Subcutaneous adipose tissue (tissue), 4 donors: ENCODE measurements around the gene SLC5A10. TPM values are rescaled to one million over a fixed set of nuclear protein-coding genes. Genes with fewer than 3 reads are reported as not detected.

Source experiments
- total RNA-seq, 4 donors: library from RNA; depleted of rRNA; stranded (reverse); fragments of >200 nt; gene quantifications; one replicate each; pipeline ENCODE4 v1.1.0, GENCODE V29; 2016
- TF ChIP-seq, protein P1 (sequence below): fragments of 450-650 bp; IDR thresholded peaks from one replicate; pipeline ENCODE4 v1.5.1; 2016; ENCODE audit warnings: low read depth, mild to moderate bottlenecking, control low read depth, antibody characterized with exemption, moderate library complexity

Gene SLC5A10
- total RNA-seq, 4 donors from 2014 or later = 0.19 TPM; not detected in 3

DNA sequence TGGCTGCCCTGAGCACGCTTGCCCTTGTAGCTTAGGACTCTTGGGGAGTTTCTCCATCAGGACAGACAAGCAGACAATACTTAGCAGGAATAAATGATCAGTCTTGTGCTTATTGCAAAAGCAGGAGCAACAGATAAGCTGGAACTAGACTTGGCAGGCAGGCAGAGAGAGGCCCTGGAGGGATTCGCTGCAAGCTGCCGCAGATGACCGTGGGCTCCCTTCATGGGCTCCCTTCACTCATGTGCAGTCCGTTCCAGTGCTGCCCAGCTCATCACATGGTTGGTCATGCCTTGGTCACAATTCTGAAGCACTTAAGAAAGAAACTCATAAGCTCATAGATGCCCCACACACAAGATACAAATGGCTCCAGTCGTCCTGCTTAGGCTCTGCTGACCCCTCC is 2.4 kb upstream of the SLC5A10 start:
- TF ChIP-seq, protein P1, sequence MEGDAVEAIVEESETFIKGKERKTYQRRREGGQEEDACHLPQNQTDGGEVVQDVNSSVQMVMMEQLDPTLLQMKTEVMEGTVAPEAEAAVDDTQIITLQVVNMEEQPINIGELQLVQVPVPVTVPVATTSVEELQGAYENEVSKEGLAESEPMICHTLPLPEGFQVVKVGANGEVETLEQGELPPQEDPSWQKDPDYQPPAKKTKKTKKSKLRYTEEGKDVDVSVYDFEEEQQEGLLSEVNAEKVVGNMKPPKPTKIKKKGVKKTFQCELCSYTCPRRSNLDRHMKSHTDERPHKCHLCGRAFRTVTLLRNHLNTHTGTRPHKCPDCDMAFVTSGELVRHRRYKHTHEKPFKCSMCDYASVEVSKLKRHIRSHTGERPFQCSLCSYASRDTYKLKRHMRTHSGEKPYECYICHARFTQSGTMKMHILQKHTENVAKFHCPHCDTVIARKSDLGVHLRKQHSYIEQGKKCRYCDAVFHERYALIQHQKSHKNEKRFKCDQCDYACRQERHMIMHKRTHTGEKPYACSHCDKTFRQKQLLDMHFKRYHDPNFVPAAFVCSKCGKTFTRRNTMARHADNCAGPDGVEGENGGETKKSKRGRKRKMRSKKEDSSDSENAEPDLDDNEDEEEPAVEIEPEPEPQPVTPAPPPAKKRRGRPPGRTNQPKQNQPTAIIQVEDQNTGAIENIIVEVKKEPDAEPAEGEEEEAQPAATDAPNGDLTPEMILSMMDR = no peak

DNA sequence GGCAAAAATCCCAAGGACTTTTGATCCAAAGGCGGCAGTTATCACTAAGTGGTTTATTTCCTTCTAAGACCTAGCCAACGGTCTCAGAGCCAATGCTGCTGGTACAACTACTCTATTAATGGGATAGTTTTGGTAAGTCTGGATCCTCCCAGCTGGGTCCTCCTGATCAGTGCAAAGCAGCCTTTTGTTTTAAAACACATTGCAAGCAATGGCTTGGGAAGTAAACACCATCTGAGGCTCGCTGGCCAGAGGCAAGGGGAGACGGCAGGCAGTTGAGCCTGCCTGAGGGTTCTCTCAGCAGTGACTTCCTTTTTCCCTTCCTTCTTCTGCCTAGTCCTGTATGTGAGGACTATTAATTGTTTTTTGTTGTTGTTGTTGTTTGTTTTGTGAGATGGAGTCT is 1.6 kb upstream of the SLC5A10 start:
- TF ChIP-seq, protein P1 = no peak

GRCh38 chr17:18950944-18951905 is 740 bp upstream of the SLC5A10 start:
- TF ChIP-seq, protein P1 = no peak

DNA sequence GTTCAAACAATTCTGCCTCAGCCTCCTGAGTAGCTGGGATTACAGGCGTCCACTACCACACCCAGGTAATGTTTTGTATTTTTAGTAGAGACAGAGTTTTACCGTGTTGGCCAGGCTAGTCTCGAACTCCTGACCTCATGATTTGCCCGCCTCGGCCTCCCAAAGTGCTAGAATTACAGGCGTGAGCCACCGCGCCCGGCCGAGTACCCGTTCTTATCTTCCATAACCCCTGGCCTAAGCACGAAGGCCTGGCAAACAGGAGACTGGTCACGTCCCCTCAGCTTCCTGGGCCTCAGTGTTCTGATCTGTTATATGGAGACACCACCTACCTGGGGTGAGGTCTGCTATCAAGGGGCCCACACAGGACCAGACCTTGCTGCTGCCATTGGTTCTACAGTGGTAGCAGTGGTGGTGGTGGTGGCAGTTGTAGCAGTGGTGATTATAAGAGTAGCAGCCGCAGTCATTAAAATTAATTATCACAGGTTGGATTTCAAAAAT is 1.3 kb downstream of the SLC5A10 start:
- TF ChIP-seq, protein P1 = no peak

DNA sequence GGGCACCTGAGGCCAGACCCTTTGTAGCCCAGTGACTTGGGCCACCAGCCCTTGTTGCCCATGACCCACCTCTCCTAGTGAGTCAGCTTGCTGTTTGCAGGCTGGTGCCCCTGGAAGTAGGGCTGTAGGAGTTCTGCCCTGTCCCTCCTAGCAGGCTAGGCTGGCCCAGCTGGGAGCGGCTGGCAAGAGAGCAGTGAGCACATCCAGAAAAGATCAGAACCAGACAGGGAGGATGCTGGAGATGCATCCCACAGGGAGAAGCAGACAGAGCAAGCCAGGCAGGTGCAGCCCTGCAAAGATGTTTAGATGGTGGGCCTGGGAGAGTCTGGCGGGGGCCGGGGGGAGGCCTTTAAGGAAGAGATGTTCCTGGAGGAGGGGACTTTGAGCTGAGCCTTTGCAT is 2.4 kb downstream of the SLC5A10 start:
- TF ChIP-seq, protein P1 = no peak

DNA sequence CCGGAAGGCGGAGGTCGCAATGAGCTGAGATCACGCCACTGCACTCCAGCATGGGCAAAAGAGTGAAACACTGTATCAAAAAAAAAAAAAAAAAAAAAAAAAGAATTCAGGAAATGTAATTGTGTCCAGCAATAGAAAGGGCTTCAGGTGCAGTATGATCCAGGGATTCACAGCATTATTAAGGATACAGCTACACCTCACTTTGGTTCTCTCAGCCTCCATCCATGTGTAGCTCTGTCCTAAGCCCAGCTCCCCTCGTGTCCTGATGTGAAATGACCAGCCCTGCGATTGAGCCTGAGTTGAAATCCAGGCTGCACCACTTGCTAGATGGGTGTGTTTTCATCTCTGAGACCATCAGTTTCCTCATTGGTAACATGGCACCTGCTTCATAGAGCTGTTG is 3.0 kb downstream of the SLC5A10 start:
- TF ChIP-seq, protein P1 = no peak

GRCh38 chr17:18956581-18956980 is 4.6 kb downstream of the SLC5A10 start:
- TF ChIP-seq, protein P1 = no peak
